Measurements from ENCODE around the gene THBS1. TPM values are rescaled to one million over a fixed set of nuclear protein-coding genes. Genes with fewer than 3 reads are reported as not detected.

THBS1 gene
- total RNA-seq, 1 donor from 2014 or later: 184 TPM

- no peak for DNase-seq (ENCODE audit: low spot score)
Observed at GRCh38 chr15:39573844-39574243, 7.0 kb upstream of the THBS1 start.

GRCh38 chr15:39574427-39574826 lies 6.5 kb upstream of the THBS1 start:
- DNase-seq (ENCODE audit: low spot score): no peak

GRCh38 chr15:39575180-39575579 lies 5.7 kb upstream of the THBS1 start:
- no peak for DNase-seq (ENCODE audit: low spot score)

GRCh38 chr15:39578851-39579486 lies 1.9 kb upstream of the THBS1 start:
- DNase-seq (ENCODE audit: low spot score): no peak

GRCh38 chr15:39579487-39580116 lies 1.3 kb upstream of the THBS1 start:
- peak; percentile 72 for DNase-seq (ENCODE audit: low spot score)

GRCh38 chr15:39580117-39580484 lies 778 bp upstream of the THBS1 start:
- peak; percentile 95 for DNase-seq (ENCODE audit: low spot score)

- no peak for DNase-seq (ENCODE audit: low spot score)
Observed at GRCh38 chr15:39581242-39581792, 438 bp downstream of the THBS1 start.

- DNase-seq (ENCODE audit: low spot score): peak; percentile 69
Observed at GRCh38 chr15:39581793-39582285, 960 bp downstream of the THBS1 start.

GRCh38 chr15:39582286-39582976 lies 1.6 kb downstream of the THBS1 start:
- DNase-seq (ENCODE audit: low spot score): no peak

- no peak for DNase-seq (ENCODE audit: low spot score)
Observed at GRCh38 chr15:39582977-39583595, 2.2 kb downstream of the THBS1 start.

- DNase-seq (ENCODE audit: low spot score): no peak
Observed at GRCh38 chr15:39583596-39584265, 2.9 kb downstream of the THBS1 start.

- no peak for DNase-seq (ENCODE audit: low spot score)
Observed at GRCh38 chr15:39584266-39584659, 3.4 kb downstream of the THBS1 start.

- no peak for DNase-seq (ENCODE audit: low spot score)
Observed at GRCh38 chr15:39584662-39585388, 3.9 kb downstream of the THBS1 start.

GRCh38 chr15:39585389-39585841 lies 4.5 kb downstream of the THBS1 start:
- DNase-seq (ENCODE audit: low spot score): no peak

- no peak for DNase-seq (ENCODE audit: low spot score)
Observed at GRCh38 chr15:39585871-39586301, 5.0 kb downstream of the THBS1 start.

GRCh38 chr15:39586387-39587095 lies 5.7 kb downstream of the THBS1 start:
- no peak for DNase-seq (ENCODE audit: low spot score)

GRCh38 chr15:39587096-39587721 lies 6.3 kb downstream of the THBS1 start:
- DNase-seq (ENCODE audit: low spot score): no peak

GRCh38 chr15:39587731-39588530 lies 7.1 kb downstream of the THBS1 start:
- no peak for DNase-seq (ENCODE audit: low spot score)

All from mucosa of gallbladder (tissue), 1 donor.